Lower leg skin (tissue), 4 donors: ENCODE measurements around the gene MAP3K7CL. TPM values are rescaled to one million over a fixed set of nuclear protein-coding genes. Genes with fewer than 3 reads are reported as not detected.

Experiments
- DNase-seq, 2 donors: peaks; one replicate each; pipeline ENCODE4 v3.0.0-alpha.2; 2019; ENCODE audit warnings: low spot score in 2 of 2
- H3K4me3 ChIP-seq: fragments of 200-600 bp; sonication (generic); 2 replicates; pipeline ENCODE4 v1.5.1; 2017; ENCODE audit warnings: mild to moderate bottlenecking, low read depth; ENCODE audit not compliant: poor library complexity, severe bottlenecking
- POLR2A ChIP-seq, 2 donors: fragments of 450-650 bp; IDR thresholded peaks; one replicate each; pipeline ENCODE4 v1.6.1; 2016 to 2017; ENCODE audit warnings: antibody characterized with exemption in 2 of 2, mild to moderate bottlenecking in 1 of 2, moderate library complexity in 1 of 2
- WGBS, 2 donors: methylation state at CpG; one replicate each; pipeline ENCODE4 v1.1.5; 2018; 5-methylcytosine and 5-hydroxymethylcytosine counted together
- intact Hi-C: fragments of 100-400 bp; cut with DNase I; formaldehyde crosslinking; loops from one replicate; pipeline ENCODE4 v1.15.0; 2023; ENCODE audit warnings: low total_unique reads
- total RNA-seq, 4 donors: library from RNA; depleted of rRNA; stranded (reverse); fragments of >200 nt; gene quantifications; one replicate each; pipeline ENCODE4 v1.1.0, GENCODE V29; 2016
- TF ChIP-seq, protein P1 (sequence below), 3 donors: fragments of 450-650 bp; IDR thresholded peaks; one replicate each; pipeline ENCODE4 v1.5.1; 2016; ENCODE audit warnings: antibody characterized with exemption in 3 of 3, mild to moderate bottlenecking in 3 of 3, moderate library complexity in 2 of 3

MAP3K7CL gene
- total RNA-seq, 4 donors from 2014 or later: 4.6 to 17.1 (median 8.8) TPM

DNA sequence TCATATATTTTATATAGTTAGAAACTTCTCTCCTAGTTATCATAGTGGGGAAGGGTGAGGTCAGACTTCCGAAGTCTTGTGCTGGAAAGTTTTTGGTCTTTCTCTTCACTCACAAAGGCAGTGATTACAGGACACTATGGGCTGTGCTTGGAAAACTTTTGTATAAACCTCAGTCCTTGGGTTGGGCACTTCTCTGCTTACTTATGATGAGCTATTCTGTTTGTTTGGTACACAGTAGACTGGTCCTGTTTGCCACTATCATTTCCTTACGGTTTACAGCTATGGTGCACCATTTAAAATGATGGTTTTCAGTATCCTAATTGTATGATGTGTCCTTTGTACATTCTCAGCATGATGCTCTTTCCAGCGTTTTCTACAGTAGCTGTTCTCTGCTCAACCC lies 75.5 kb downstream of the MAP3K7CL start:
- TF ChIP-seq, protein P1, sequence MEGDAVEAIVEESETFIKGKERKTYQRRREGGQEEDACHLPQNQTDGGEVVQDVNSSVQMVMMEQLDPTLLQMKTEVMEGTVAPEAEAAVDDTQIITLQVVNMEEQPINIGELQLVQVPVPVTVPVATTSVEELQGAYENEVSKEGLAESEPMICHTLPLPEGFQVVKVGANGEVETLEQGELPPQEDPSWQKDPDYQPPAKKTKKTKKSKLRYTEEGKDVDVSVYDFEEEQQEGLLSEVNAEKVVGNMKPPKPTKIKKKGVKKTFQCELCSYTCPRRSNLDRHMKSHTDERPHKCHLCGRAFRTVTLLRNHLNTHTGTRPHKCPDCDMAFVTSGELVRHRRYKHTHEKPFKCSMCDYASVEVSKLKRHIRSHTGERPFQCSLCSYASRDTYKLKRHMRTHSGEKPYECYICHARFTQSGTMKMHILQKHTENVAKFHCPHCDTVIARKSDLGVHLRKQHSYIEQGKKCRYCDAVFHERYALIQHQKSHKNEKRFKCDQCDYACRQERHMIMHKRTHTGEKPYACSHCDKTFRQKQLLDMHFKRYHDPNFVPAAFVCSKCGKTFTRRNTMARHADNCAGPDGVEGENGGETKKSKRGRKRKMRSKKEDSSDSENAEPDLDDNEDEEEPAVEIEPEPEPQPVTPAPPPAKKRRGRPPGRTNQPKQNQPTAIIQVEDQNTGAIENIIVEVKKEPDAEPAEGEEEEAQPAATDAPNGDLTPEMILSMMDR (IDR thresholded peaks at IDR 0.05): no peak
- no peak for TF ChIP-seq POLR2A (IDR thresholded peaks at IDR 0.05)

DNA sequence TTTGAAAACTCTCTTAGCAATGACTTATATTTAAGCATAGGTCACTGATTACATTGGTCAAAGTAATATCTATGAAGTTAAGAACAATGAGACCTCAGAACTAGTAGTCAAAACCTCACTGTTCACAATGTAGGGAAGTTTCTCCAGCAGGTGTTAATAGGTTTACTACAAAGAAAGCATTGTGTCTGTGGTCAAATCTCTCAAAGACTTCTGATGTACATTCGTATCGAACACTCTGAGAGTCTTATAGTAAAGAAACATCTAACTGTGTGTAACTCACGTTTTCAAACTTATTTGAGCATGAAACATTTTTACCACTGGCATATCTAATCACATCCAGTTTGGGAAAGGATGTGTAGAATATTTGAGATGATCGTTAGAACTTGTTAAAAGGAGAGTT lies 76.0 kb downstream of the MAP3K7CL start:
- intact Hi-C loops: no loop called here
- DNase-seq: no peak
- no peak overlapping the region for H3K4me3 ChIP-seq
- TF ChIP-seq POLR2A (IDR thresholded peaks at IDR 0.05): no peak
- TF ChIP-seq, protein P1 (IDR thresholded peaks at IDR 0.05): no peak
- 89 to 90% methylated on average over 4 of the region's 4 CpGs for WGBS, 2 donors

More for the DNA sequence above, 75.5 kb downstream of the MAP3K7CL start:
- no peak overlapping the region for H3K4me3 ChIP-seq
- DNase-seq: no peak
- intact Hi-C loops: no loop called here
- whole genome bisulfite sequencing, 2 donors: 85 to 90% methylated on average over 3 of the region's 3 CpGs

DNA sequence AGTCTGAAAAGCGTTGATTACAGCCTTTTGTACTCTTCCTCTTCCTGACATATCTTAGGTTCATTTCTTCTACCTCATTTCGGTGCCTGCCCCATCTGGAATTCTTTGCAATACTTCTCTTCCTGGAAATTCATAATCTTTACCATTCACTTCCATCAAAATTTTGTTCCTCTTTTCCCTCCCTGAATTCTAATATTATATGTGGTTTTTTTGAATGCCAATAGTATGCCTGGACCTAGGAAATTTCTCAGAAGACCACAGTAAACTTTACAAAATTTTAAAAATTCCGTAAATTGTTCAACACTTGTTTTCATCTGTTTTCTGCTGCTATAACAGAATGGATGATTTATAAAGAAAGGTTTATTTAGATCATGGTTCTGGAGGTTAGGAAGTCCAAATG lies 76.8 kb downstream of the MAP3K7CL start:
- TF ChIP-seq, protein P1 (IDR thresholded peaks at IDR 0.05): no peak
- no peak for TF ChIP-seq POLR2A (IDR thresholded peaks at IDR 0.05)
- DNase-seq: no peak
- 84 to 92% methylated on average over 3 of the region's 3 CpGs for WGBS, 2 donors
- no peak overlapping the region for H3K4me3 ChIP-seq
- intact Hi-C loops: no loop called here

DNA sequence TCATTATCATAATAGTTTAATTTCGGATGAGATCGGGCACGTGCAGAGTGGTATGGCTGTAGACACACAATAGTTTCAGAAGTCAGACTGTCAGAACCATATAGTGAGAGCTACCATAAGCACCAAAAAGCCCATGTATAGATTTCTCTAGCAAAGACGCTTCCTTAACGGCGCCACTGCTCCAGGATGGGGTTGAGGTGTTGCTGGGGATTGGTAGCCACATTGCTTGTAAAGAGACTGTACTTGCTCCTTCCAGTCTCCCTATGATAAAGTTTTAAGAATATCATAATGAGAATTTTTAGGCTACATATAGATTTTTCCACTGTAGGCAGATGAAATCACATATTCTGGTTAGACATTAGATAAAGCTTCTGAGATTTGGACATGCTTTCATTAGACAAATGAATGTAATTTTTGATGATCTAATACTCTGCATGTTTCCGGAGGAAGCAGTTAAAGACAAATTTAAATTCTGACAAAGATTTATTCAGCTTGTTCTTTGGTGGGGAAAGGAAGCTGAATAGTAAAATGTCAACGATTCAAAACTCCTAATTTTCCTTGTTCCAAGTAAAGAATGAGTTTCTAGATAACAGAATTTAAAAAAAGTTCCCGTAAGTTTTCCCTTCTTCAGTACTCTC lies 77.7 kb downstream of the MAP3K7CL start:
- H3K4me3 ChIP-seq: no peak overlapping the region
- TF ChIP-seq, protein P1 (IDR thresholded peaks at IDR 0.05): no peak
- TF ChIP-seq POLR2A (IDR thresholded peaks at IDR 0.05): no peak
- DNase-seq: no peak
- intact Hi-C loops: no loop called here
- 58% methylated on average over 9 of the region's 9 CpGs for WGBS, 2 donors

DNA sequence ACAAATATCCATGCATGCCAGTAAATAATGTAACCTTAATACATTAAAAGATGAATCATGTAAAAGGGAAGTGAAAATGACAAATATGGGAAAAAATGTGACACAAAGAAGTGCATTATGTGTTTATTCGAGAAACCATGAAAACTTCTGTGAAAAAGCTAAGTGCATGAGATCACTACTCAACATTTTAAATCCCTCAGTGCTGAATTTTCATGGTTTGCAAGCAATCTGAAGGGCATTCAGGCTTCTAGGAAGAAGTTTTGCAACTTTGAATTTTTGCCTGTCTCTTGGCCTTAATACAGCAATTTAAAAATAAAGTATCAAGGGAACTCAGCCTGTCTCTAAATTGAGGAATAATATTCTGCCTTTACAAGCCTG lies 78.2 kb downstream of the MAP3K7CL start:
- DNase-seq: no peak

More for the DNA sequence above, 78.2 kb downstream of the MAP3K7CL start:
- WGBS, 2 donors: 25 to 36% methylated on average over 1 of the region's 1 CpG
- no peak overlapping the region for H3K4me3 ChIP-seq
- intact Hi-C loops: no loop called here
- no peak for TF ChIP-seq POLR2A (IDR thresholded peaks at IDR 0.05)
- TF ChIP-seq, protein P1 (IDR thresholded peaks at IDR 0.05): no peak
